ENCODE measurements around the gene ACSL6.

ACSL6 gene

GRCh38 chr5:131979816-131980215 lies 31.6 kb downstream of the ACSL6 start:
- TF ChIP-seq, protein P1, sequence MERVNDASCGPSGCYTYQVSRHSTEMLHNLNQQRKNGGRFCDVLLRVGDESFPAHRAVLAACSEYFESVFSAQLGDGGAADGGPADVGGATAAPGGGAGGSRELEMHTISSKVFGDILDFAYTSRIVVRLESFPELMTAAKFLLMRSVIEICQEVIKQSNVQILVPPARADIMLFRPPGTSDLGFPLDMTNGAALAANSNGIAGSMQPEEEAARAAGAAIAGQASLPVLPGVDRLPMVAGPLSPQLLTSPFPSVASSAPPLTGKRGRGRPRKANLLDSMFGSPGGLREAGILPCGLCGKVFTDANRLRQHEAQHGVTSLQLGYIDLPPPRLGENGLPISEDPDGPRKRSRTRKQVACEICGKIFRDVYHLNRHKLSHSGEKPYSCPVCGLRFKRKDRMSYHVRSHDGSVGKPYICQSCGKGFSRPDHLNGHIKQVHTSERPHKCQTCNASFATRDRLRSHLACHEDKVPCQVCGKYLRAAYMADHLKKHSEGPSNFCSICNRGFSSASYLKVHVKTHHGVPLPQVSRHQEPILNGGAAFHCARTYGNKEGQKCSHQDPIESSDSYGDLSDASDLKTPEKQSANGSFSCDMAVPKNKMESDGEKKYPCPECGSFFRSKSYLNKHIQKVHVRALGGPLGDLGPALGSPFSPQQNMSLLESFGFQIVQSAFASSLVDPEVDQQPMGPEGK (tag by site-specific recombination; IDR thresholded peaks at IDR 0.05), result no peak
- ChIA-PET CTCF (interaction anchor here (0.7 kb wide), 1 partner anchor 103 kb away, joined by 4 read pairs; no protein-coding TSS in a partner anchor), POLR2A (no interaction called here)

GRCh38 chr5:131977212-131977604 lies 34.2 kb downstream of the ACSL6 start:
- H3K27ac ChIP-seq (ENCODE audit: extremely low read depth, low read depth, low read length), result no peak overlapping the region
- H3K36me3 ChIP-seq (ENCODE audit: control insufficient read depth in 2 of 2, insufficient read depth in 1 of 2, low read length in 2 of 2), result no peaks in the 10 kb centered on the region
- H3K4me3 ChIP-seq (ENCODE audit: low read depth, low read length), result no peak overlapping the region
- POLR2A ChIA-PET, result no interaction called here
- CTCF ChIA-PET, result no interaction called here
- H3K4me1 ChIP-seq (ENCODE audit: control insufficient read depth, insufficient read depth, low read length), result no peaks in the 10 kb centered on the region
- H3K9me3 ChIP-seq (ENCODE audit: control insufficient read depth, insufficient read depth, low read depth, low read length), result no peaks in the 10 kb centered on the region
- no peak for TF ChIP-seq ZSCAN23 (tag by site-specific recombination; IDR thresholded peaks at IDR 0.05)
- no peak for TF ChIP-seq REST (tag by site-specific recombination; IDR thresholded peaks at IDR 0.05)
- TF ChIP-seq ZNF645 (tag by site-specific recombination; IDR thresholded peaks at IDR 0.05), result no peak
- TF ChIP-seq ZNF560 (tag by site-specific recombination; IDR thresholded peaks at IDR 0.05; ENCODE audit: borderline replicate concordance), result no peak
- no peak for TF ChIP-seq WT1 (tag by site-specific recombination; IDR thresholded peaks at IDR 0.05)
- TF ChIP-seq ELK4 (IDR thresholded peaks at IDR 0.05; ENCODE audit: borderline replicate concordance, low read depth, low read length), result no peak
- no peak for TF ChIP-seq ZNF621 (tag by site-specific recombination; IDR thresholded peaks at IDR 0.05)
- TF ChIP-seq, protein P2, sequence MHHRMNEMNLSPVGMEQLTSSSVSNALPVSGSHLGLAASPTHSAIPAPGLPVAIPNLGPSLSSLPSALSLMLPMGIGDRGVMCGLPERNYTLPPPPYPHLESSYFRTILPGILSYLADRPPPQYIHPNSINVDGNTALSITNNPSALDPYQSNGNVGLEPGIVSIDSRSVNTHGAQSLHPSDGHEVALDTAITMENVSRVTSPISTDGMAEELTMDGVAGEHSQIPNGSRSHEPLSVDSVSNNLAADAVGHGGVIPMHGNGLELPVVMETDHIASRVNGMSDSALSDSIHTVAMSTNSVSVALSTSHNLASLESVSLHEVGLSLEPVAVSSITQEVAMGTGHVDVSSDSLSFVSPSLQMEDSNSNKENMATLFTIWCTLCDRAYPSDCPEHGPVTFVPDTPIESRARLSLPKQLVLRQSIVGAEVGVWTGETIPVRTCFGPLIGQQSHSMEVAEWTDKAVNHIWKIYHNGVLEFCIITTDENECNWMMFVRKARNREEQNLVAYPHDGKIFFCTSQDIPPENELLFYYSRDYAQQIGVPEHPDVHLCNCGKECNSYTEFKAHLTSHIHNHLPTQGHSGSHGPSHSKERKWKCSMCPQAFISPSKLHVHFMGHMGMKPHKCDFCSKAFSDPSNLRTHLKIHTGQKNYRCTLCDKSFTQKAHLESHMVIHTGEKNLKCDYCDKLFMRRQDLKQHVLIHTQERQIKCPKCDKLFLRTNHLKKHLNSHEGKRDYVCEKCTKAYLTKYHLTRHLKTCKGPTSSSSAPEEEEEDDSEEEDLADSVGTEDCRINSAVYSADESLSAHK (tag by site-specific recombination; IDR thresholded peaks at IDR 0.05), result no peak
- TF ChIP-seq GFI1B (tag by site-specific recombination; IDR thresholded peaks at IDR 0.05), result no peak
- TF ChIP-seq MEIS1 (CRISPR knock-in tag; IDR thresholded peaks at IDR 0.05; ENCODE audit: borderline replicate concordance), result no peak
- TF ChIP-seq, protein P3, sequence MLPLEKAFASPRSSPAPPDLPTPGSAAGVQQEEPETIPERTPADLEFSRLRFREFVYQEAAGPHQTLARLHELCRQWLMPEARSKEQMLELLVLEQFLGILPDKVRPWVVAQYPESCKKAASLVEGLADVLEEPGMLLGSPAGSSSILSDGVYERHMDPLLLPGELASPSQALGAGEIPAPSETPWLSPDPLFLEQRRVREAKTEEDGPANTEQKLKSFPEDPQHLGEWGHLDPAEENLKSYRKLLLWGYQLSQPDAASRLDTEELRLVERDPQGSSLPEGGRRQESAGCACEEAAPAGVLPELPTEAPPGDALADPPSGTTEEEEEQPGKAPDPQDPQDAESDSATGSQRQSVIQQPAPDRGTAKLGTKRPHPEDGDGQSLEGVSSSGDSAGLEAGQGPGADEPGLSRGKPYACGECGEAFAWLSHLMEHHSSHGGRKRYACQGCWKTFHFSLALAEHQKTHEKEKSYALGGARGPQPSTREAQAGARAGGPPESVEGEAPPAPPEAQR (tag by site-specific recombination; IDR thresholded peaks at IDR 0.05), result no peak
- no peak for TF ChIP-seq ZNF48 (tag by site-specific recombination; IDR thresholded peaks at IDR 0.05)
- no peak for TF ChIP-seq ZNF157 (tag by site-specific recombination; IDR thresholded peaks at IDR 0.05)
- no peak for TF ChIP-seq ZNF561 (tag by site-specific recombination; IDR thresholded peaks at IDR 0.05; ENCODE audit: borderline replicate concordance)
- TF ChIP-seq KLF10 (tag by site-specific recombination; IDR thresholded peaks at IDR 0.05), result no peak
- no peak for TF ChIP-seq ZNF16 (tag by site-specific recombination; IDR thresholded peaks at IDR 0.05; ENCODE audit: low read depth)
- TF ChIP-seq, protein P4, sequence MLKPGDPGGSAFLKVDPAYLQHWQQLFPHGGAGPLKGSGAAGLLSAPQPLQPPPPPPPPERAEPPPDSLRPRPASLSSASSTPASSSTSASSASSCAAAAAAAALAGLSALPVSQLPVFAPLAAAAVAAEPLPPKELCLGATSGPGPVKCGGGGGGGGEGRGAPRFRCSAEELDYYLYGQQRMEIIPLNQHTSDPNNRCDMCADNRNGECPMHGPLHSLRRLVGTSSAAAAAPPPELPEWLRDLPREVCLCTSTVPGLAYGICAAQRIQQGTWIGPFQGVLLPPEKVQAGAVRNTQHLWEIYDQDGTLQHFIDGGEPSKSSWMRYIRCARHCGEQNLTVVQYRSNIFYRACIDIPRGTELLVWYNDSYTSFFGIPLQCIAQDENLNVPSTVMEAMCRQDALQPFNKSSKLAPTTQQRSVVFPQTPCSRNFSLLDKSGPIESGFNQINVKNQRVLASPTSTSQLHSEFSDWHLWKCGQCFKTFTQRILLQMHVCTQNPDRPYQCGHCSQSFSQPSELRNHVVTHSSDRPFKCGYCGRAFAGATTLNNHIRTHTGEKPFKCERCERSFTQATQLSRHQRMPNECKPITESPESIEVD (tag by site-specific recombination; IDR thresholded peaks at IDR 0.05), result no peak
- no peak for TF ChIP-seq TCF7L2 (IDR thresholded peaks at IDR 0.05; ENCODE audit: borderline replicate concordance, low read depth, low read length)

More at GRCh38 chr5:131979816-131980215, 31.6 kb downstream of the ACSL6 start:
- H3K9me3 ChIP-seq (ENCODE audit: control insufficient read depth, insufficient read depth, low read depth, low read length), result no peaks in the 10 kb centered on the region
- H3K4me3 ChIP-seq (ENCODE audit: low read depth, low read length), result no peak overlapping the region
- no peak overlapping the region for H3K27ac ChIP-seq (ENCODE audit: extremely low read depth, low read depth, low read length)
- no peaks in the 10 kb centered on the region for H3K36me3 ChIP-seq (ENCODE audit: control insufficient read depth in 2 of 2, insufficient read depth in 1 of 2, low read length in 2 of 2)
- no peaks in the 10 kb centered on the region for H3K4me1 ChIP-seq (ENCODE audit: control insufficient read depth, insufficient read depth, low read length)

All from HEK293 (cell line).